ENCODE measurements around the gene JMJD4. TPM values are rescaled to one million over a fixed set of nuclear protein-coding genes. Genes with fewer than 3 reads are reported as not detected.

The JMJD4 gene
- total and polyA plus RNA-seq, 2 donors (not counting 3 experiments of a cell fraction or from before 2014, with no cell fraction given) = 17.3 to 31.2 TPM

DNA sequence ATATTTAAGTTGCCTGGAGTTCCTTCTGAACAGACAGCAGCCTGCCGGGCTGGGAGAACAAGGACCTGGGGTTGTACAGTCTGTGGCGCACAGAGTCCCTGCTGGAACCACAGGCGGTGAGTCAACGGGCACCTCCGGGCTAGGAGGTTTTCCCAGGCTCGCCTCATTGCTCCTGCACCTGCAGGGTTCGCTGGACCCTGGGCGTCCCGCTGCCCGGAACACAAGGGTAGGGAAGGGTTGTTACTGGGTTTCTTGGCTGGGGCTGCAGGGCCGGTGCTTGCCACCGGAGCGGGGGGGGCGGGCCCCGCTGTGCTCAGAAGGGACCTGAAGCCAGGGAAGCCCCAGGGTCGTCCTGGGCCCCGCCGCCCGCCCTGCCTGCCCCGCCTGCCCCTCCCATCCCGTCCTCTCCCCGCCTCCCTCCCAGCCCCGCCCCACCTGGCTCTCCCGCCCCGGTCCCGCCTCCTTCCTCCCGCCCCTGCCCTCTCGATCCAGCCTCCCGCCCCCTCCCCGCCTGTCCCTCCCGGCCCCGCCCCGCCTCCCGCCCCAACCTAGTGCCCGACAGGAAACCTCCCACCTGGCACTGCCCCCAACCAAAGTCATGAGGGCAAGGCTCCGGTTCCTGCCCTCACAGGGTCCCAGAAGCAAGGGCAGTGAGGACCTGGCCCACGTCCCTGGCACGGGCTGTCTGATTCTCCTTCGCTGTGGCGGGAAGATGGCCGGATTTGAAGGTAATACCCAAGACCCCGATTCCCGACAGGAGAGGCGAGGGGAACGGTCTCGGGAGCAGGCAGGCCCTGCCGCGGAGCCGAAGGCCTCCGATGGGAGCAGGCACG, 6.8 kb downstream of the JMJD4 start:
- BruUV-seq (replicated peaks) = no TSS peak
- Histone ChIP-seq H3K9ac (replicated peaks; ENCODE audit: extremely low read depth, insufficient read depth, low read length) (no peak overlapping the region), H4K20me1 (replicated peaks; ENCODE audit: control insufficient read depth, extremely low read depth, insufficient read depth, low read length) (no peaks in the 10 kb centered on the region), H3K79me2 (ENCODE audit: control insufficient read depth, insufficient read depth, low read length) (peaks cover under 1% of the 10 kb centered on the region), H3K27me3 (ENCODE audit: control insufficient read depth in 2 of 2, insufficient read depth in 2 of 2, low read length in 2 of 2) (peaks cover 0 to 10% of the 10 kb centered on the region in 2 experiments), H3K27ac (ENCODE audit: insufficient read depth, low read depth, low read length) (no peak overlapping the region), H2AFZ (ENCODE audit: low read depth, low read length) (no peak overlapping the region), H3K9me3 (replicated peaks; ENCODE audit: control insufficient read depth, insufficient read depth, low read length) (no peaks in the 10 kb centered on the region), H3K4me3 (replicated peaks in 1 of 3; ENCODE audit: insufficient read depth in 1 of 3, low read depth in 1 of 3, low read length in 3 of 3) (peak overlapping the region in 1 of 3 experiments; percentile 30), H3K4me2 (ENCODE audit: insufficient read depth, low read length) (peak overlapping the region; percentile 9), H3K9me1 (replicated peaks; ENCODE audit: control insufficient read depth, extremely low read depth, insufficient read depth, low read length) (no peaks in the 10 kb centered on the region), H3K36me3 (ENCODE audit: control insufficient read depth in 2 of 2, extremely low read depth in 1 of 2, insufficient read depth in 2 of 2, low read length in 2 of 2) (peaks cover 0 to 21% of the 10 kb centered on the region in 2 experiments), H3K4me1 (ENCODE audit: control insufficient read depth, extremely low read depth, insufficient read depth, low read length) (peaks cover 2% of the 10 kb centered on the region)
- intact Hi-C loops (cut with micrococcal nuclease) = loop anchor here (1.0 to 5.0 kb wide), 2 partner anchors 161 to 186 kb away; no protein-coding TSS in a partner anchor
- POLR2A ChIA-PET = no interaction called here
- TF ChIP-seq FOS (IDR thresholded peaks at IDR 0.05; ENCODE audit: borderline replicate concordance, insufficient read depth, low read length) = peak; percentile 15
- TF ChIP-seq, protein P1, sequence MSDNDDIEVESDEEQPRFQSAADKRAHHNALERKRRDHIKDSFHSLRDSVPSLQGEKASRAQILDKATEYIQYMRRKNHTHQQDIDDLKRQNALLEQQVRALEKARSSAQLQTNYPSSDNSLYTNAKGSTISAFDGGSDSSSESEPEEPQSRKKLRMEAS (IDR thresholded peaks at IDR 0.05; ENCODE audit: insufficient read depth, insufficient read length) = no peak
- TF ChIP-seq, protein P2, sequence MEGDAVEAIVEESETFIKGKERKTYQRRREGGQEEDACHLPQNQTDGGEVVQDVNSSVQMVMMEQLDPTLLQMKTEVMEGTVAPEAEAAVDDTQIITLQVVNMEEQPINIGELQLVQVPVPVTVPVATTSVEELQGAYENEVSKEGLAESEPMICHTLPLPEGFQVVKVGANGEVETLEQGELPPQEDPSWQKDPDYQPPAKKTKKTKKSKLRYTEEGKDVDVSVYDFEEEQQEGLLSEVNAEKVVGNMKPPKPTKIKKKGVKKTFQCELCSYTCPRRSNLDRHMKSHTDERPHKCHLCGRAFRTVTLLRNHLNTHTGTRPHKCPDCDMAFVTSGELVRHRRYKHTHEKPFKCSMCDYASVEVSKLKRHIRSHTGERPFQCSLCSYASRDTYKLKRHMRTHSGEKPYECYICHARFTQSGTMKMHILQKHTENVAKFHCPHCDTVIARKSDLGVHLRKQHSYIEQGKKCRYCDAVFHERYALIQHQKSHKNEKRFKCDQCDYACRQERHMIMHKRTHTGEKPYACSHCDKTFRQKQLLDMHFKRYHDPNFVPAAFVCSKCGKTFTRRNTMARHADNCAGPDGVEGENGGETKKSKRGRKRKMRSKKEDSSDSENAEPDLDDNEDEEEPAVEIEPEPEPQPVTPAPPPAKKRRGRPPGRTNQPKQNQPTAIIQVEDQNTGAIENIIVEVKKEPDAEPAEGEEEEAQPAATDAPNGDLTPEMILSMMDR (IDR thresholded peaks at IDR 0.05; ENCODE audit: extremely low read depth in 1 of 2, insufficient read depth in 1 of 2, low read depth in 1 of 2, low read length in 2 of 2) = no peak
- peak; percentile 4 for TF ChIP-seq POLR2AphosphoS5 (IDR thresholded peaks at IDR 0.05; ENCODE audit: insufficient read depth, low read depth, low read length)
- no peak for TF ChIP-seq EZH2 (IDR thresholded peaks at IDR 0.05; ENCODE audit: borderline replicate concordance, low read depth, low read length, severe bottlenecking)
- TF ChIP-seq GATA2 (IDR thresholded peaks at IDR 0.05; ENCODE audit: insufficient read depth, insufficient read length, low read depth, low read length) = no peak
- no peak for TF ChIP-seq JUN (IDR thresholded peaks at IDR 0.05; ENCODE audit: borderline replicate concordance, insufficient read depth, insufficient read length, low read depth)
- TF ChIP-seq MYC (IDR thresholded peaks at IDR 0.05; ENCODE audit: low read depth, low read length) = no peak
- no peak for TF ChIP-seq POLR2A (IDR thresholded peaks at IDR 0.05; ENCODE audit: low read depth, low read length)
- DNase-seq (ENCODE audit: low read depth, low spot score) (peak; percentile 44), FAIRE-seq (peak; percentile 31)
- CTCF ChIA-PET = no interaction called here
- dilution Hi-C loops (cut with MboI; ENCODE audit: extremely low pct_ligation_motif_present, low sequenced_read_pairs) = no loop called here

Data from endothelial cell of umbilical vein (primary cell).